Astrocyte (in vitro differentiated cells and primary cell): ENCODE data around the gene MED13L. TPM values are rescaled to one million over a fixed set of nuclear protein-coding genes. Genes with fewer than 3 reads are reported as not detected.

Source experiments
- DNase-seq: peaks from one replicate; pipeline ENCODE4 v3.0.0-alpha.2; 2010; ENCODE audit warnings: low read depth
- FAIRE-seq: peaks from 2 replicates; lab custom pipeline; 2011; peaks lifted over from hg19 to GRCh38; lab: Jason Lieb, UNC
- H2AFZ ChIP-seq: 2 replicates; pipeline ENCODE4 v1.6.0; 2012; ENCODE audit warnings: low read depth, low read length, inconsistent platforms
- H3K27ac ChIP-seq: 2 replicates; pipeline ENCODE4 v1.5.1; 2011; ENCODE audit warnings: low read depth, low read length, inconsistent platforms
- H3K27me3 ChIP-seq: 2 replicates; pipeline ENCODE4 v1.6.0; 2011; ENCODE audit warnings: low read length, inconsistent platforms; ENCODE audit not compliant: insufficient read depth
- H3K36me3 ChIP-seq: 2 replicates; pipeline ENCODE4 v1.5.1; 2011; ENCODE audit warnings: low read length, inconsistent platforms; ENCODE audit not compliant: insufficient read depth
- H3K4me1 ChIP-seq: 2 replicates; pipeline ENCODE4 v1.5.1; 2011; ENCODE audit warnings: low read length, inconsistent platforms; ENCODE audit not compliant: insufficient read depth
- H3K4me2 ChIP-seq: 2 replicates; pipeline ENCODE4 v1.6.0; 2012; ENCODE audit warnings: low read length, inconsistent platforms
- H3K4me3 ChIP-seq: 2 replicates; pipeline ENCODE4 v1.5.1; 2011; ENCODE audit warnings: low read depth, mild to moderate bottlenecking, low read length, inconsistent platforms; ENCODE audit not compliant: insufficient read depth
- H3K79me2 ChIP-seq: 2 replicates; pipeline ENCODE4 v1.6.0; 2012; ENCODE audit warnings: mild to moderate bottlenecking, low read length, inconsistent platforms; ENCODE audit not compliant: insufficient read depth
- H3K9ac ChIP-seq: 2 replicates; pipeline ENCODE4 v1.6.0; 2012; ENCODE audit warnings: mild to moderate bottlenecking, low read length, inconsistent platforms
- H3K9me3 ChIP-seq: 2 replicates; pipeline ENCODE4 v1.5.1; 2012; ENCODE audit warnings: low read depth, mild to moderate bottlenecking, low read length, inconsistent platforms; ENCODE audit not compliant: insufficient read depth
- H4K20me1 ChIP-seq: 2 replicates; pipeline ENCODE4 v1.6.0; 2012; ENCODE audit warnings: low read length, inconsistent platforms; ENCODE audit not compliant: insufficient read depth
- H3K27ac Mint-ChIP-seq: one replicate; pipeline ENCODE4 v1.8.0; 2021; ENCODE audit warnings: mild to moderate bottlenecking, mixed read lengths; ENCODE audit not compliant: unreplicated experiment
- H3K27me3 Mint-ChIP-seq: one replicate; pipeline ENCODE4 v1.8.0; 2021; ENCODE audit warnings: low read depth, mixed read lengths; ENCODE audit not compliant: unreplicated experiment
- H3K36me3 Mint-ChIP-seq: one replicate; pipeline ENCODE4 v1.8.0; 2021; ENCODE audit warnings: low read depth, mixed read lengths; ENCODE audit not compliant: unreplicated experiment
- H3K4me1 Mint-ChIP-seq: one replicate; pipeline ENCODE4 v1.8.0; 2021; ENCODE audit warnings: low read depth, mixed read lengths; ENCODE audit not compliant: unreplicated experiment
- H3K4me3 Mint-ChIP-seq: one replicate; pipeline ENCODE4 v1.8.0; 2021; ENCODE audit warnings: mild to moderate bottlenecking, moderate library complexity, mixed read lengths; ENCODE audit not compliant: unreplicated experiment
- H3K9me3 Mint-ChIP-seq: one replicate; pipeline ENCODE4 v1.8.0; 2021; ENCODE audit warnings: mild to moderate bottlenecking, mixed read lengths; ENCODE audit not compliant: unreplicated experiment
- EZH2 ChIP-seq: IDR thresholded peaks from 2 replicates; pipeline ENCODE4 v1.6.1; 2012; ENCODE audit warnings: mild to moderate bottlenecking, low read length, inconsistent platforms; ENCODE audit not compliant: insufficient read depth
- total RNA-seq: library from RNA; stranded (reverse); gene quantifications from 2 replicates; pipeline ENCODE4 v1.2.1, GENCODE V29; 2021
- TF ChIP-seq, protein P1 (sequence below): IDR thresholded peaks from 2 replicates; pipeline ENCODE4 v1.5.1; 2011; ENCODE audit warnings: low read depth, mild to moderate bottlenecking, inconsistent platforms, low read length, moderate library complexity; ENCODE audit not compliant: insufficient read depth

Gene MED13L
- total RNA-seq, 1 donor from 2014 or later, result 153 TPM

GRCh38 chr12:116184763-116185162 is 92.7 kb downstream of the MED13L start:
- Histone ChIP-seq H3K4me3 (no peak overlapping the region), H3K4me1 (peaks cover 12% of the 10 kb centered on the region), H3K9ac (no peak overlapping the region), H3K9me3 (no peaks in the 10 kb centered on the region), H4K20me1 (peaks cover 98% of the 10 kb centered on the region), H3K36me3 (no peaks in the 10 kb centered on the region), H3K79me2 (peaks cover 99% of the 10 kb centered on the region), H2AFZ (no peak overlapping the region), H3K27ac (no peak overlapping the region), H3K27me3 (no peaks in the 10 kb centered on the region), H3K4me2 (no peak overlapping the region)
- Mint-ChIP-seq H3K9me3 (no peaks in the 10 kb centered on the region), H3K27ac (no peak overlapping the region), H3K36me3 (no peaks in the 10 kb centered on the region), H3K4me3 (peak overlapping the region; percentile 16), H3K27me3 (no peaks in the 10 kb centered on the region), H3K4me1 (peaks cover 65% of the 10 kb centered on the region)
- DNase-seq, result no peak
- TF ChIP-seq EZH2, result no peak
- FAIRE-seq, result no peak

- no peaks in the 10 kb centered on the region for H3K36me3 Mint-ChIP-seq
- H3K9ac ChIP-seq, result no peak overlapping the region
- H3K79me2 ChIP-seq, result peaks cover 99% of the 10 kb centered on the region
- DNase-seq, result peak; percentile 58
- no peak overlapping the region for H3K4me3 ChIP-seq
- TF ChIP-seq, protein P1, sequence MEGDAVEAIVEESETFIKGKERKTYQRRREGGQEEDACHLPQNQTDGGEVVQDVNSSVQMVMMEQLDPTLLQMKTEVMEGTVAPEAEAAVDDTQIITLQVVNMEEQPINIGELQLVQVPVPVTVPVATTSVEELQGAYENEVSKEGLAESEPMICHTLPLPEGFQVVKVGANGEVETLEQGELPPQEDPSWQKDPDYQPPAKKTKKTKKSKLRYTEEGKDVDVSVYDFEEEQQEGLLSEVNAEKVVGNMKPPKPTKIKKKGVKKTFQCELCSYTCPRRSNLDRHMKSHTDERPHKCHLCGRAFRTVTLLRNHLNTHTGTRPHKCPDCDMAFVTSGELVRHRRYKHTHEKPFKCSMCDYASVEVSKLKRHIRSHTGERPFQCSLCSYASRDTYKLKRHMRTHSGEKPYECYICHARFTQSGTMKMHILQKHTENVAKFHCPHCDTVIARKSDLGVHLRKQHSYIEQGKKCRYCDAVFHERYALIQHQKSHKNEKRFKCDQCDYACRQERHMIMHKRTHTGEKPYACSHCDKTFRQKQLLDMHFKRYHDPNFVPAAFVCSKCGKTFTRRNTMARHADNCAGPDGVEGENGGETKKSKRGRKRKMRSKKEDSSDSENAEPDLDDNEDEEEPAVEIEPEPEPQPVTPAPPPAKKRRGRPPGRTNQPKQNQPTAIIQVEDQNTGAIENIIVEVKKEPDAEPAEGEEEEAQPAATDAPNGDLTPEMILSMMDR, result no peak
- TF ChIP-seq EZH2, result no peak
- no peak overlapping the region for H3K4me2 ChIP-seq
- H3K27me3 ChIP-seq, result no peaks in the 10 kb centered on the region
- H3K36me3 ChIP-seq, result no peaks in the 10 kb centered on the region
- no peak overlapping the region for H2AFZ ChIP-seq
- no peaks in the 10 kb centered on the region for H3K9me3 ChIP-seq
- H3K27ac ChIP-seq, result no peak overlapping the region
- peaks cover 12% of the 10 kb centered on the region for H3K4me1 ChIP-seq
- no peak for FAIRE-seq
- H4K20me1 ChIP-seq, result peaks cover 98% of the 10 kb centered on the region
- H3K27me3 Mint-ChIP-seq, result no peaks in the 10 kb centered on the region
- H3K27ac Mint-ChIP-seq, result peak overlapping the region; percentile 43
- H3K9me3 Mint-ChIP-seq, result no peaks in the 10 kb centered on the region
- H3K4me1 Mint-ChIP-seq, result peaks cover 61% of the 10 kb centered on the region
- no peak overlapping the region for H3K4me3 Mint-ChIP-seq
Measured at GRCh38 chr12:116183741-116184141, 93.8 kb downstream of the MED13L start.

DNA sequence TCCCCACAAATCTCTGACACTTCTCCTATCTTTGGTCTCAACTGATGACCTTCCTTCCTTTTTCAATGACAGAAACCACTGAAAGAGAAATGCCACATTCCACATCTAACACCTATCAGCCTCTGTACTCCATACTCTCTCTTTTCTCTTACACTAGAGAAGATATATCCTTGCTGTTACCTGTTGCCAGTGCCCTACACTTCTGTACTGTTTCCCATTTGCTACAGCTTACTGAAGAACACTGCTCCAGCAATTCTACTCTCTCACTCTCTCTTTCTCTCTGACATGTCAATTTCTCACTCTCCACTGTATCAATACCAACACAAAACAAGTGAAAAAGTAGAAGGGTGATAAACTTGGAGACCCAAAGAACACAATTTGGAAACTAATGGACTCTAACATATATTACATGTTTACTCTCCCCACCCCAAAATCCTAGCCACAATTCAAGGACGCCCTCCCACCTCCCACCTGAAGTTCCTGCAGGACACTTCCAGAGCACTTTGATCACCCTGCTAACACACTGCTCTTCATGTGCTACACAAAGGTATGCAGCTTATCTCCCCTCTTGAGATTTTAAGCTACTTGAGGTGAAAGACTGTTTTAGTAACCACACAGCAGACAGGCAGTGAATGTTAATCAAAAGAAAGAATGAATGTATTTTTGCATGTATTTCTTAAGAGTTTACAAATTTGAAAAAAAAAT is 95.0 kb downstream of the MED13L start:
- Histone ChIP-seq H4K20me1 (peaks cover 98% of the 10 kb centered on the region), H3K4me3 (no peak overlapping the region), H3K9me3 (no peaks in the 10 kb centered on the region), H3K4me2 (no peak overlapping the region), H3K36me3 (no peaks in the 10 kb centered on the region), H3K4me1 (peaks cover 9% of the 10 kb centered on the region), H3K27ac (no peak overlapping the region), H2AFZ (no peak overlapping the region), H3K27me3 (no peaks in the 10 kb centered on the region), H3K79me2 (peaks cover 99% of the 10 kb centered on the region), H3K9ac (no peak overlapping the region)
- H3K36me3 Mint-ChIP-seq, result no peaks in the 10 kb centered on the region
- DNase-seq, result no peak
- no peak for TF ChIP-seq EZH2
- TF ChIP-seq, protein P1, result no peak
- peak overlapping the region; percentile 6 for H3K27ac Mint-ChIP-seq
- H3K4me1 Mint-ChIP-seq, result peaks cover 55% of the 10 kb centered on the region
- no peaks in the 10 kb centered on the region for H3K27me3 Mint-ChIP-seq
- no peak for FAIRE-seq
- no peak overlapping the region for H3K4me3 Mint-ChIP-seq
- no peaks in the 10 kb centered on the region for H3K9me3 Mint-ChIP-seq
